HK-2 (cell line): ENCODE measurements around the gene RNF130.

Source experiments
- DNase-seq: peaks from one replicate; pipeline ENCODE4 v3.0.0-alpha.2; 2018; ENCODE audit not compliant: unreplicated experiment

The RNF130 gene

DNA sequence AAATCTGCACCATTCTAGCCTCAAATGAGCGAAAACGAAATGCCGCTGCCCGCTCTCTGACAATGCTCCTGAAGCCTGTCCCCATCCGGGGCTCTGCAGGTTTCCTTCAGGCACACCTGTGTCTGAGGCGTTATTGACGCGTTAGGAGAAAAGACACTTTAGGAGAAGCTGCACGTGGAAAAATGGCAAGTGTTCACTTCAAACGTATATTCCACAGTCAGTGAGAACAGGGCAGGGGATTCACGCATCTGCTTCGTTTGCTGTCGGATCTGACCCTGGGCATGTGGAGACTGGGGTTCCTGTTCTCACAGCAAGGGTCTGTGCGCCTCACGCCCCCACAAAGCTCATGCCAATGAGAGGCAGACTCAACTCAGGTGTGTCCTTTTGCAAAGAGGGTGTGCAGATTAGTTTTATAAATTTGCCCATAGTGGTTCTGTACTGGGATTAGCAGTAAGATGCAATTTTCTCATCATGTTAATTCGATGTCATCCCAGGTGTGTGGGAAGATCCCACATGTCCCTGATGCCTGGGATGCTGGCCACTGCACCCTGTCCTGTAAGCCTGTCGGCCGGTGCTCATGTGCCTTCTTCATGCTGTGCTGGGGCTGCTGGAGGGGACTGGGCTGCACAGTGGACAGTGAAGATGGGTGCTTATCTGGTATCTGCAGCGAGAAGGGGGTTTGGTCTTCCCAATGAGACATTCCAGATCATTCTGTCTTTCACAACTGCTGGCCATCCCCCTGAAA, 152.6 kb downstream of the RNF130 start:
- no peak for DNase-seq

DNA sequence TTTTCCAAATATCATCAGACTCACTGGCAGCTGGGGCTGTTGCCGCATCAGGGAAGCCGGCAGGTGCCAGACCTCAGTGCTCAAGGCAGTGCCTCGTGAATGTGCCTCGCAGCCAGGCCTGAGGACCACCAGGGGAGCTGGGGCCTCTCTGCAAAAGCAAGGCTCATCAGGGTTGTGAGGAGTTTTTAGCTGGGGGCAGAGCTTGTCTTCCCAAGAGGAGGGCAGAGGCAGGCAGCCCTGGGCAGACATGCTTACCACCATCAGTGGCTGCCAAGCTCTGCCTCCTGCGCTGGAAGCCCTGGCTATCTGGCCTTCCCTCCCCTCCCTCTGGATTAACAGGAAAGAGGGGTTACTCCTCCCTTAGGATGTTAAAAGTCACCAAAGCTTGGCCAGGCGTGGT, 155.0 kb downstream of the RNF130 start:
- no peak for DNase-seq

DNA sequence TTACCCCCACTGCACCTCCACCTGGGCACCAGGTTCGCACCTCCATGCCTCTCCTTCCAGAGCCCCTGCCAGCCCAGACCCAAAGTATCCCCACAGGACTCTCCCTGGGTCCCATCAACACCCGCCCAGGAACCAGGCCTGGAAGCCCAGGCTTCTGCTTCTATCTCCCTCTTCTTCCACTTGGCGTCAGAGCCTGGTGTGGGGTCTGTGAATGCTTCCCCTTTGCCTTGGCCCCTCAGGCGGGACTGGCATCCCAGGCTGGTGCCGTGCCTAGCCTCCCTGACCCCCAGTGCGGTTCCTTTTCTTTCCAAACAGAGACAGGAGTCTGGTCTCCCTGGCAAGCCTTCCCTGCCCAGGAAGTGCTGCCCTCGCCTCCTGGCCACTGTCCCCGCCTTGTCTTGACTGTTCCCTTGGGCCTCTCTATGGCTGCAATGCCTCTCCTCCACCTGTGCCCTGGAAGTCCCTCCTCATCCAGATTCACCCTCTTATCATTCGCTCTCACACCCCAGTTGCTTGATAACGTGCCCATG, 156.1 kb downstream of the RNF130 start:
- no peak for DNase-seq

DNA sequence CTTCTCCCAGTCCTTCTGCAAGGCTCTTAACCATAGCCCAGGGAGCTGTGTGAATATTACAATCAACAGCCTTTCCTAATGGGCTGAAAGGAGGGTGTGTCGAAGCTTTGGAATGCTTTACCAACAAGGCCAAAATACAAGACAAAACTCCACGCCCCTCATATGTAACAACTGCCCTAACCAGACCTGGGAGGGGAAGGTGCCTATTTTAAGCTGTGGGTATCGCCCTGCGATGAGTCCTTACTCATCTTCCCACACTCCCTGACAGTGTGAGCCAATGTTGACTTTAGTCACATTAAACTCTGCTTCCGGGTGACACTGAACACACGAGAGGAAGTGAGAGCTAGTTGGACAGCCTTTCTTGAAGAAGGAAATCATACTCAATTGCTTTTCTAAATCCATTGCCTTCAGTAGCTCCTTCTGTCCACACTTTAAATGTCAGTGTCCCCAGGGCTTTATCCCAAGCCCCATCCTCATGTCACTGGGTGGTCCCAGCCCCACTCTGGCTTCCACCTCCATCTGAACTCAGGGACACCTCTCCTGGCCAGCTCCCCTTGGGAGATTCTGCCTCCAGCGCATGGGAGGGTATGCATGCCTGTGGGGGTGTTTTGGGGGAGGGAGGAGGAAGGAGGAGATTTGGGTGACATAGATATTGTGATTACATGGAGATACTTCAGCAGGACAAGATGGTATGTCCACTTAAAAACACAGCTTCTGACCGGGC, 157.4 kb downstream of the RNF130 start:
- peak; percentile 17 for DNase-seq

DNA sequence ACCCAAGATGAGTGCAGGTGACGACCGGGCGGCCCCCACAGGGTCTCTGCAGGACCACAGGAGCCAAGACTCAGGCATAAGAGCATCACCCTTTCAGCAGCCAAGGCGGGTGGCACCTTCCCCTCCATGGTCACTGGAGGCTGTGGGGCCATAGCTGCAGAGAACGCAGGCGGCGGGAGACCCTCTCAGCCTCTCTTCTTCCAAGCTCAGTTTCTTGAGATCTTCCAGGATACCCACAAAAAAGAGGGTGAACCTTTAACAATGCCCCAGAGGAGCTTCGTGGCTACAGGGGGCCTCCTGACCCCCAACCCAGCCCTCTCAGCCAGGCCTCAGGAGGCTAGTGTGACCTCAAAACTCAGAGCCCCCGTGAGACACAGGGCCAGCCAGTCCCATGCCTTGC, 158.1 kb downstream of the RNF130 start:
- no peak for DNase-seq

DNA sequence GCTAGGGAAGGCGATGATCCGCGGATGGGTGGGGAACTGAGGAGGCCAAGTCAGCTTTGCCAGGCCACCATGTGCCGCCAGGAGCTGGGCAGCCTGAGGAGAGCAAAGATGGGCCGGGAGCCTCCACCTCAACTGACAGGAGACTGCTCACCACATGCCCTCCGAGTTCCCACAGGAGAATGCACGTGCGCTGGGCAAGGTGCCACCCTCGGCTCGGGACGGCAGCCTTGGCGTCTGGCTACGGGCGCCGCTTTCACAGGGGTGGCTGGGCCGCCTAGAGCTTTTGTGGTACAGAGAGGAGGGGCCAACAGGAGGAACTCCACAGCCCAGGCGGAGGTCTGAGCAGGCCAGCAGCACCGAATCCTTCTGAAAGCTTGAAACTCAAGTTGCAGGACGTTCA, 158.6 kb downstream of the RNF130 start:
- DNase-seq: no peak

DNA sequence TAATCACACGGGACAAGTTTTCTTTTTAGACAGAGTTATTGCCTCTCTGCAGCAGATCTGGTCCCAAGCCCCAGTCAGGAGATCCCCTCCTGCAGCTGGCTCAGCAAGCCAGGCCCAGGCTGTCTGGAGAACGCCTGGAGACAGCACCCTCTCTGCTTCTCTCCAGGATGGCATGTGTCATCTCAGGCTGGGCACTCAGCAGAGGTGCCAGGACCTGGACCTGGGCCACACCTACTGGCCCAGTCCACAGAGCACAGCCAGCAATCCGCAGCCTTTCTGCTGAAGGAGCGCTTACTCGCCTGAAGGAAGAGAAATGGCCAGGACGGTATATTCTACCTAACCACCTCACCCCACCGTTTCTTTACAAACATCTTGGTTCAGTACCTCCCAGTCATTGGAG, 159.2 kb downstream of the RNF130 start:
- DNase-seq: no peak

DNA sequence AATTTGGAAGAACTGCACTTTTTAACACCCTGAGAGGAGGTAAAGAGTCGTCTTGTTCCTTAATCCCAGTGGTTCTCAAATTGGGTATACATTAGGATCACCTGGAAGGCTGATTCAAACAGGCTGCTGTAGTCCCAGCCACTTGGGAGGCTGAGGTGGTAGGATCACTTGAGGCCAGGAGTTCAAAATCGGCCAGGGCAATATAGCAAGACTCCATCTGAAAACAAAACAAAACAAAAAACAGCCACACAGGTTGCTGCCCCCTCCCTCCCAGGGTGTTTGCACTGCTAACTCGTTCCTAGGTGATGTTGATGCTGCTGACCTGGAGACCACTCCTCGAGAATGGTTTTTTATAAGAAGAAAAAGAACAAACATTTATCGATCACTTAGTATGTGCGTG, 162.3 kb downstream of the RNF130 start:
- no peak for DNase-seq

DNA sequence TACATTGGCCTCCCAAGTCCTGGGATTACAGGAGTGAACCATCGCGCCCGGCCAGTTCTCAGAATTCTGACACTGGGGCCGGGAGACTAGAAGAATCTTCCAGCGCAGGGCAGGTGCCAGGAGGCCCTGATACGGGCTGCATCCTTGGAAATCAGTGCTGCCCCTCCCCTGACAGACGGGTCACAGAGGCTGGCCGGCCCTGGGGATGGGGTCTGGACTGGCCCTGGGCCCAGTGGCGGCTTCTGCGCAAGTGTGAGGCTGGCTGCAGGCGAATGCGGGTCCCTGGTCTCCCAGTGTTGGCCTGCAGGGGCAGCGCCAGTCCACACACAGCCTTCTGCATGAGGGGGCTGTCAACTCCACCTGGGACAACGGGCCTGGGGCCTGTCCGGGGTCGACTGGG, 163.0 kb downstream of the RNF130 start:
- DNase-seq: no peak

DNA sequence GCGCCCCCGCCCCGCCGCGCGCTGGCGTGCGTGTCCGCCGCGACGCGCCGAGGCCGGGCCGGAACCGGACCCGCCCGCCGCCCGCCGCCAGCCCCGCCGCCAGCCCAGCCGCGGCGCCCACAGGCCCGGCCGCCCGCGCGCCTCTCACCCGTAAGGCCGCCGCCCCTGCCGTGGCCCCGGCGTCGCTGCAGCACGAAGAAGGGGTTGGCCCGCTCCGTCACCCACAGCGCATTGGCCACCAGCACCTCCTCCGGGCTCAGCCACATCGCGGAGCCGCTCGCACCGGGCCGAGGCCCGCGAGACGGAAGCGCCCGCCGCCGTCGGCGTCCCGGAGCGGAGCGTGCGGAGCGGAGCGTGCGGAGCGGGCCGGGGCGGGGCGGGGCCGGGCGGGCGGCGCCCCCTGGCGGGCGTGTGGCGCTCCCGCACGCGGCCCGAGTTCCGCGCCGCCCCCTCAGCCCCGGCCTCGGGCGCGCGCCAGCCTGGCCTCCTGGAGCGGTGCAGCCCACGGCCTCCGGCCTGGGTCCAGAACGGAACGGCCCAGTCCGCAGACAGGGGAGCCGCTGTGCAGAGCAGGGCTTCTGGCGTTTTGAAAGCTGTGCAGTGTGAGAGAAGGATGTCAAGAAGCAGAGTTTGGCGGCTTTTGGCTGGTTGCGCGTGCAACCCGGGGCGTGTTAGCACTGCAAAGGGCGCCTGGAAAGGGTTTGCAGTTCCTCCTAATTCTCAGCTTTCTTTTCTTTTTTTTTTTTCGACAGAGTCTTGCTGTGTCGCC, 163.8 kb downstream of the RNF130 start, which contains the start of gene TBC1D9B:
Gene TBC1D9B, minus strand, starts transcription at position 342 of the 769 bp plus-strand sequence. Its CDS starts 76 bp downstream, at position 266.
- peak; percentile 51 for DNase-seq

DNA sequence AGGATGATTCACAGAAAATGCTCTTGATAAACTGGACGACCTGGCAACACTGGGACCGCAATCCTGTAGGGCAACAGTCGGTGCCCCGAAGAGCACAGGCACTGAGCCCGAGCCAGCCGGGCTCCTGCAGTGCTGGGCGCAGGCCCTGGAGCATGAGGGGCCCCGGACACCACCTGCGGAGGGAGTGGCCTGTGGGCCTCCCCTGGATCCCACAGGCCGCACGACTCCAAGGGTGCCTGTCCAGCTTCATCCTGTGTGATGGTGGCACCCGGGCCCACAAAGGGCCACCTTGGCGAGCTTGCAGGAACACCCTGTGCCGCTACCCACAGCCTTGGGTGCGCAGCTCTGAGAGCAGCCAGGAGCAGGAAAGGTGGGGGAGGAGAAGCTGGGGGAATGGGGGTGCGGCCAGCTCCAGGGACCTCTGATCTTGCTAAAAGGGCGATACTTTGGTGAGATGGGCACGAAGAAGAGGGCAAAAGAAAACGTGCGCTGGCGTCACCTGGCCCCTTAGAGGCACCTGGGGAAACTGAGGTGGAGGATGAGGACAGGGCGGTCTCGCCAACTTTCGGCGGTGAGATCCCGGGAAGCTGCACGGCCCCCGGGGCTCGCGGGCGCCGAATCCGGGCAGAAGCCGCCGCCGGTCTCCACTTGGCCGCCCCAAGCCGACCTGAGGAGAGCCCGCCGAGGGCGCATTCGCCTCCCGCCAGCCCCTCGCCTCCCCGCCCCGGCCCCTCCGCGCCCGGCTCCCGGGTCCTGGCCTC, 164.6 kb downstream of the RNF130 start:
- DNase-seq: peak; percentile 29

DNA sequence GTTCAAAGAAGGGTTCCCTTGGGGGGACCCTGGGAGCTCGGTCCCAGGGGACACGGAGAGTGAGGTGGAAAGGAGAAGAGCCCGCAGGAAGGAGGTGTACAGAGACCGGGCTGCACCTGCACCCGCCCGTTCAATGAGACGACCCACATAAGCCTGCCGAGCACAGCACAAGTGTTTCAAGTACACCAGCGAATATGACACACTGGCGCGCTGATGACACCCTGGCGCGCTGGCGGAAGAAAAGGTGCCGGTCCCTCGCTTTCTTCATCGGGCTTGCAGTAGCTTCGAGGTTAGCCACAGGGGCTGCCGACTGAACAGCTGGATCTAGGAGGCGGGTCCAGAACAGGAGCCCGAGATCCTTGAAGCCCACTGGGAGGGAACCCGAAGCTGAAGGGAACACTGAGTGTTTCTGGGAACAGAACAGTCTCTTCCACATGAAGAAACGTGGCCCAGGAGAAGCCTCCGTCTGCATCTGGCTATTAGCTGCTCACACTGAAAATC, 165.2 kb downstream of the RNF130 start:
- DNase-seq: no peak

DNA sequence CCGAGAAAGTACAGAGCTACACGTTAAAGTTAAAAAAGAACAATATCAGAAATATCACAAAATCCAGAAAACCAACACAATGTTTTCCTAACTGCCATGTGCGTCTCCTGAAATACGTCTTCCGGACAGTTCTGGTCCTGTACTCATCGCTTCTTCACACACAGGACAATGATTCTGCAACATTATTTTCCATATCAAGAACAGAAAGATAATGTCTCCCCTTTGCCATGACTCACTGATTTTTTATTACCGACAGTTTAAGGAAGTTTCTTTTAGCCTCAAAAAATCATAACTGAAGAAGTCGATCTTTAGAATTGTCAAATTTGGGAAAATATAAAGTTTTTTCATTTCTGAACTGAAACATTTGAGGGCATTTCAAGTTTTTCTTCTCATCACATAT, 166.4 kb downstream of the RNF130 start:
- DNase-seq: no peak
